BE2C (cell line): ENCODE data around the gene RASSF8.

Experiments used
- DNase-seq: peaks from one replicate; pipeline ENCODE4 v3.0.0-alpha.2; 2020
- H3K27me3 ChIP-seq: fragments of 250-450 bp; sonication (Bioruptor Pico); 2 replicates; pipeline ENCODE4 v1.5.1; 2020; ENCODE audit warnings: mild to moderate bottlenecking
- H3K36me3 ChIP-seq: fragments of 250-450 bp; sonication (Bioruptor Pico); 2 replicates; pipeline ENCODE4 v1.5.1; 2020; ENCODE audit warnings: mild to moderate bottlenecking
- H3K4me1 ChIP-seq: fragments of 250-450 bp; sonication (Bioruptor Pico); 2 replicates; pipeline ENCODE4 v1.5.1; 2020
- H3K4me3 ChIP-seq: 2 replicates; pipeline ENCODE4 v1.5.1; 2011; ENCODE audit warnings: low read depth, low read length
- H3K9me3 ChIP-seq: fragments of 250-450 bp; sonication (Bioruptor Pico); 2 replicates; pipeline ENCODE4 v1.5.1; 2020
- TF ChIP-seq, protein P1 (sequence below): IDR thresholded peaks from 2 replicates; pipeline ENCODE4 v1.5.1; 2012; ENCODE audit warnings: mild to moderate bottlenecking, low read depth, low read length

Gene RASSF8

DNA sequence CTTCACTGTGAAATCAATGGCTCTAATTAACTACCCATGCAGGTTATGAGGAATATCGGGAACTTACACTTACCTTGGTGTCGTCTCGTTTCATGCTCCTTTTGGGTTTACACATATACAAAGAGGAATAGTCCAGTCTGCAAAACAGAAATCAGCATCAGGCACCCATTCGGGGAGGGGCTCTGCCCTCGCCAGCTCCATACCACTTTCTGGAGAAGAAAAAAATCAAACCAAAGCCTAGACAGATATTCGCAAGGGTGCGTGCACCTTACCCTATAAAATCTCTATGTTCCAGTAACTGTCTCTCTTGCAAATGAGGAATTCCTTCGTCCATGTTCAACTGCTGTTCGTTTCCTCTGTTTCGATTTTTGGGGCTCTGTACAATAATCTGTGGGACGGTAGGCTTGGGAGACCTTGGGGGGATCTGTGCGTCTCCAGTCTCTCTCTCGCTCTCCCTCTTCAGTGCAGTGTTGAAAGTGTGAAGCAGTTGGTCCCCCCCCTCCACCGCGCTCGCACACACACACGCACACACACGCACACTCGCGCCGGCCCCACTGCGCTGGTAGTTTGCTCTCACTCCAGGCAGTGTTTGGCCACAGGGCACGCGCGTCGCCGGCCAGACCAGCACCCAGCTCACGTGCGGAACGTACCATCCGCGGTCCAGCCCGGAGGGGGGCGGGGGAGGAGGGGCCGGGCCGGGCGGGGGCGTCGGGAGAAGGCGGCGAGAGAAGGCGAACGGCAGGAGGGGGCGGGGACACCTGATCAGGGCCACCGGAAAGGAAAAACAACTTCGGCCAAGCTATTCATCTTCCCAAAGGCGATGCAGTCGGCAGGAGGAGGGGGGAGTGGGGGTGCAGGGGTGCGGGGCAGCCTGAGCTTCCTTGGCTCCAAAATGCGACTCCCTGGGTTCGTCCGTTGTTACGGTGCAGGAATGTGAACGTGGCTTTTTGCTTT lies 166.2 kb downstream of the RASSF8 start, which contains the start of gene BHLHE41:
Gene BHLHE41, minus strand, starts transcription at position 592 of the 954 bp plus-strand sequence. Its CDS starts 258 bp downstream, at position 334.
- H3K4me3 ChIP-seq = peak within 1 kb of the TSS; percentile 78
- peak; percentile 42 for DNase-seq

DNA sequence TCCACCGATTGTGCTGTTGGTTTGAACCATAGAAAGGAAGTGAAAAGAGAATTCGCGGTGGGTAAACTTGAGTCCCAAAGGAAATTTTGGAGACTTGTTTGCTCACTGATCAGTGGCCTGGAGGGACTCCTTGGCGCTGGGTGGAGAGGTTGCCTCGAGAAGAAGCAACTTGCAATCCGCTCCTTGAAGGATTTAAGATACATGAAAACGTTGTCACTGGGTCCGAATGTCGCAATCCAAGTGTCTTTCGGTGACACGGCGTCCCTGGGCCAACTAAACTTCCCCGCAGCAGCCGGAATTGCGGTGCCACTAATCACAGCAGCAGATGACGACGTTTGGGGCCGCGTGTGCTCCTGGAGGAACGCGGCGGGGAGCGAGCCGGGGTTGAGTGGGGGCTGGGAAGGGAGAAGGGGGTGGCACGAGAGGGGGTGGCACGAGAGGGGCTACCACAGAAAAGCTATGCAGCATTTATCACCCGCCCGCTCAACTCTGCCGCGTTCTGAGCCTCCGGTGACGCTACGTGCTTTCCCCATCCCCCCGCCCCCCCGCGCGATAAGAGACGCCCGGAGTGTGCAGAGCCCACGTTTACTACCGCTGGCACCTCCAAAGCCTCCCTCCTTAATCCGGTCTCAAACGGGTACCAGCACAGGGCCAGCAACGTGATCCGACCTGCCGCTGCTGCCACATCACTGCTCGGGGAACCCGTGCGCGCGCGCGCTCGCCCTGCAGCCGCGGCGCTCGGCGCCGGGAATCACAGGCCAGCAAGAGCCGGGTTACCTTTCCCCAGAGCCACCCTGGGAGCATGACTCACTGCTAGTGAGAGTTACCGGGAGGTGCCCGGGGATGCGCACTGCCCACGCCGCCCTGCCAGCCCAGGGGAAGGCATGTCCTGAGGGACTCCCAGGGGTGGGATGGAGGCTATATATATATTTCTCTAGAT lies 167.2 kb downstream of the RASSF8 start:
- no peaks in the 10 kb centered on the region for H3K36me3 ChIP-seq

More for the DNA sequence above, 166.2 kb downstream of the RASSF8 start, which contains the start of gene BHLHE41:
- no peaks in the 10 kb centered on the region for H3K4me1 ChIP-seq
- H3K9me3 ChIP-seq = no peaks in the 10 kb centered on the region
- TF ChIP-seq, protein P1, sequence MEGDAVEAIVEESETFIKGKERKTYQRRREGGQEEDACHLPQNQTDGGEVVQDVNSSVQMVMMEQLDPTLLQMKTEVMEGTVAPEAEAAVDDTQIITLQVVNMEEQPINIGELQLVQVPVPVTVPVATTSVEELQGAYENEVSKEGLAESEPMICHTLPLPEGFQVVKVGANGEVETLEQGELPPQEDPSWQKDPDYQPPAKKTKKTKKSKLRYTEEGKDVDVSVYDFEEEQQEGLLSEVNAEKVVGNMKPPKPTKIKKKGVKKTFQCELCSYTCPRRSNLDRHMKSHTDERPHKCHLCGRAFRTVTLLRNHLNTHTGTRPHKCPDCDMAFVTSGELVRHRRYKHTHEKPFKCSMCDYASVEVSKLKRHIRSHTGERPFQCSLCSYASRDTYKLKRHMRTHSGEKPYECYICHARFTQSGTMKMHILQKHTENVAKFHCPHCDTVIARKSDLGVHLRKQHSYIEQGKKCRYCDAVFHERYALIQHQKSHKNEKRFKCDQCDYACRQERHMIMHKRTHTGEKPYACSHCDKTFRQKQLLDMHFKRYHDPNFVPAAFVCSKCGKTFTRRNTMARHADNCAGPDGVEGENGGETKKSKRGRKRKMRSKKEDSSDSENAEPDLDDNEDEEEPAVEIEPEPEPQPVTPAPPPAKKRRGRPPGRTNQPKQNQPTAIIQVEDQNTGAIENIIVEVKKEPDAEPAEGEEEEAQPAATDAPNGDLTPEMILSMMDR = no peak
- peaks cover 78% of the 10 kb centered on the region for H3K27me3 ChIP-seq
- H3K36me3 ChIP-seq = no peaks in the 10 kb centered on the region

DNA sequence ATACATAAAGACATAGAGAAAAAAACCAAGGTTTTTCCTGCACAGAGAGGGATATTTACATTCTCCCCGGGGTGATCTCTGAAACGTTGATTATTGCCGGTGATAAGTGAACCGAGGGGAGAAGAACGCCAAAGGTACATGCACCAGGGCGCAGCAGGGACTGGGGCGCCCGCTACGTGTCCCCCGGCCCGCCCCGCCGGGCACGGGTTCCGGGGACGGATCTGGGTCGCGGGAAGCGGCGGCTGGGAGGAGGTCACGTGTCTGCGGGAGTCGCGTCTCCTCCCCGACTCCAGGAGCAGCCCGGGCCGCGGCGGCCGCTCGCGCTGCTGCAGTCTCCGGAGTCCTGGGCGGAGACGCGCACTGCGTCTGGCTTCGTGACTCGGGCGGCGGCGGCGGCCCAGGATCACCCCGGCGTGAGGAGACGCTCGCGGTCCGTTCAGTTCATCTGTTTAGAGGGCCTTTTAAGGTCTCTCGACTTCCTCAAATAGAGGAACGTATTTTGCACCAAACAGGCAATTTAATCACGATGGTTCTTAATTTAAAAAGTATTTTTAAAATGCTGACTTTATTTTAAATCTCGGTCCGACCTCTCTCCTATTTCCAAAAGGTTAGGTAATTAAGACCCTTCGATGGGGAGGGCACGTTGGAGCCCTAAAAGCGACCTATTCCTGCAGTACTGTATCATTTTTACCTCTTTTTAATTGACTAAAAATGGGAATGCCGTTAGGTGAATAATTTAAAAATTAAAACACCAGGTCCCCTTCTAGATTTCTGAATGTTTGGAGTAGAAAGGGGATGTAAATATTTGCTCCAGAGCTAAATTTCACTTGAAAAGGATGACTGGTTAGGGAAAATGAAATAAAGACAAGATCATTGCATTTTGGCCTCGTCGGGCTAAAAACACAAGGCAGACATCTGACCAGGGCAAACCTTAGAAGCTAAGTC lies 168.1 kb downstream of the RASSF8 start:
- TF ChIP-seq, protein P1 = no peak
- H3K27me3 ChIP-seq = peaks cover 73% of the 10 kb centered on the region
- H3K36me3 ChIP-seq = no peaks in the 10 kb centered on the region
- DNase-seq = peak; percentile 88
- no peaks in the 10 kb centered on the region for H3K4me1 ChIP-seq
- peak overlapping the region; percentile 78 for H3K4me3 ChIP-seq
- H3K9me3 ChIP-seq = no peaks in the 10 kb centered on the region

More for the DNA sequence above, 167.2 kb downstream of the RASSF8 start:
- H3K4me1 ChIP-seq = no peaks in the 10 kb centered on the region
- no peaks in the 10 kb centered on the region for H3K9me3 ChIP-seq
- peak overlapping the region; percentile 78 for H3K4me3 ChIP-seq
- H3K27me3 ChIP-seq = peaks cover 80% of the 10 kb centered on the region
- TF ChIP-seq, protein P1 = no peak
- DNase-seq = peak; percentile 82

DNA sequence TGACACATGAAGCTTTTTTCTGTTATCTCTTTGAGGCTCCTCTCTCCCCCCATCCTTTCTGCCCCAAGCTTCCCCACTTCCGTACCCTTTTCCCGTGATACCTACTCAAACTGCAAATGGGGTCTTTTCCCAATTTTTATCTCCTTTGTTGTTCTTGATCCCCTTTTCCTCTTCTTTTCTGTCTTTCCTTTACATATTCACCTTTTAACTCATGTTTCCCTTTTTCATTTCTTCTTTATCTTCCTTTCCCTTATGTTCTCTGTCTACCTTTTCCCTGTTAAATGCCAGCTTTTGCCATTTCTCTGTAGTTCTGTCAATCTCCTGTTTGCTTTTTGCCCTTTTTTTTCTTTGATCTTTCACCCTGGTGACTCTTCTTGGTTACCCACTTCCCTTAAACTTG lies 168.9 kb downstream of the RASSF8 start:
- peaks cover 65% of the 10 kb centered on the region for H3K27me3 ChIP-seq
- no peaks in the 10 kb centered on the region for H3K36me3 ChIP-seq

DNA sequence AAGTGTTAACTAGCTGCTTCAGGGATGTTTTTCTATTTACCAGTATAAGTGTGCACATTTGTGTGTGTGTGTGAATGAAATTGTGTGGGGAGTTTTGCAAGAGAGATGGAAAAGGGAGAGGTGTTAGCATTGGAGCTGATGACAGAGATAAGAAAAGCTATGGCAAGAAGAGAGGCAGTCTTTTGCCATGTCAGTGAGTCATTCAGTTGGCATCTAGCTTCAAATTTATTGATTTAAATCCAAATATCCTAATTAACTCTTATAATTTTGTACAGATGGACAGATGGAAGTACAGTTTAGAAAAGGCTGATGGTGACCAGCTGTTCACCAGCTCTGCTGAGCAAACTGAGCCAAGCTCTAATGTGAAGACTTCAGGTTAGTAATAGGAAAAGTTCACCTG lies 169.7 kb downstream of the RASSF8 start:
- TF ChIP-seq, protein P1 = no peak
- H3K9me3 ChIP-seq = no peaks in the 10 kb centered on the region
- DNase-seq = no peak
- peaks cover 58% of the 10 kb centered on the region for H3K27me3 ChIP-seq
- no peak overlapping the region for H3K4me3 ChIP-seq
- no peaks in the 10 kb centered on the region for H3K36me3 ChIP-seq
- no peaks in the 10 kb centered on the region for H3K4me1 ChIP-seq

More for the DNA sequence above, 168.9 kb downstream of the RASSF8 start:
- H3K4me3 ChIP-seq = no peak overlapping the region
- TF ChIP-seq, protein P1 = no peak
- no peak for DNase-seq
- no peaks in the 10 kb centered on the region for H3K4me1 ChIP-seq
- H3K9me3 ChIP-seq = no peaks in the 10 kb centered on the region
